Upper lobe of left lung (tissue), 4 donors: Measurements from ENCODE around the gene SRCIN1.

Source experiments
- POLR2A ChIP-seq, 4 donors: fragments of 450-650 bp; IDR thresholded peaks; one replicate each; pipeline ENCODE4 v1.5.1; 2016 to 2017; ENCODE audit warnings: antibody characterized with exemption in 4 of 4, mild to moderate bottlenecking in 2 of 4
- POLR2AphosphoS5 ChIP-seq, 2 donors: sonication (generic); formaldehyde crosslinking; IDR thresholded peaks; one replicate each; pipeline ENCODE4 v1.5.1; 2017; ENCODE audit warnings: antibody characterized with exemption in 2 of 2
- TF ChIP-seq, protein P1 (sequence below), 6 experiments: fragments of 450-650 bp in 4 of 6; fragments of 200-600 bp in 2 of 6; sonication (generic) in 2 of 6; IDR thresholded peaks; one replicate each; pipeline ENCODE4 v1.5.1; 2016 to 2019; ENCODE audit warnings: antibody characterized with exemption in 6 of 6

DNA sequence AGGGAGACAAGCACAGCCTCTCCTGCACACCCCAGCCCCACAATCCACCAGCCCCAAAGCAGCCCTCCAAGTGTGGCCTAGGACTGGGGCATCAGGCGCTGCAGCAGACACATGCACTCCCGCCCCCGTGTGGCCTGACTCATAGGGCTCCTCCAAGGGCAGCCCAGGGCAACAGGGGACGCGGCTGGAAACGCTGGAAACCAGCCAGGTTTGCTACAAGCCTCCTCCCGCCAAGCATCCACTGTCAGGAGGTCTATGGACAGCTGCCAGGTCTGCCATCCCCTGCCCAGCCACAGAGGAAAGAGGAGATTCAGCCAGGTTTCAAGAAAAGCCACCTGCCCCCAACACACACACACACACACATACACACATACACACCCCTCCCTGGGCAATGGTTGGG is 25.8 kb downstream of the SRCIN1 start:
- TF ChIP-seq, protein P1, sequence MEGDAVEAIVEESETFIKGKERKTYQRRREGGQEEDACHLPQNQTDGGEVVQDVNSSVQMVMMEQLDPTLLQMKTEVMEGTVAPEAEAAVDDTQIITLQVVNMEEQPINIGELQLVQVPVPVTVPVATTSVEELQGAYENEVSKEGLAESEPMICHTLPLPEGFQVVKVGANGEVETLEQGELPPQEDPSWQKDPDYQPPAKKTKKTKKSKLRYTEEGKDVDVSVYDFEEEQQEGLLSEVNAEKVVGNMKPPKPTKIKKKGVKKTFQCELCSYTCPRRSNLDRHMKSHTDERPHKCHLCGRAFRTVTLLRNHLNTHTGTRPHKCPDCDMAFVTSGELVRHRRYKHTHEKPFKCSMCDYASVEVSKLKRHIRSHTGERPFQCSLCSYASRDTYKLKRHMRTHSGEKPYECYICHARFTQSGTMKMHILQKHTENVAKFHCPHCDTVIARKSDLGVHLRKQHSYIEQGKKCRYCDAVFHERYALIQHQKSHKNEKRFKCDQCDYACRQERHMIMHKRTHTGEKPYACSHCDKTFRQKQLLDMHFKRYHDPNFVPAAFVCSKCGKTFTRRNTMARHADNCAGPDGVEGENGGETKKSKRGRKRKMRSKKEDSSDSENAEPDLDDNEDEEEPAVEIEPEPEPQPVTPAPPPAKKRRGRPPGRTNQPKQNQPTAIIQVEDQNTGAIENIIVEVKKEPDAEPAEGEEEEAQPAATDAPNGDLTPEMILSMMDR (IDR thresholded peaks at IDR 0.05) = no peak
- TF ChIP-seq POLR2AphosphoS5 (IDR thresholded peaks at IDR 0.05) (no peak), POLR2A (IDR thresholded peaks at IDR 0.05) (no peak)
